ENCODE measurements around the gene IL13RA2.

IL13RA2 gene

GRCh38 chrX:115017455-115017854 is at the start of gene IL13RA2:
IL13RA2 (minus strand) TSS chrX:115017616; CDS start chrX:115017269, 347 bp downstream.
- no peak for DNase-seq
- Histone ChIP-seq H3K36me3 (no peaks in the 10 kb centered on the region), H3K27me3 (ENCODE audit: insufficient read depth, low read depth, severe bottlenecking) (peaks cover 60% of the 10 kb centered on the region)

GRCh38 chrX:115065304-115065703 is 47.9 kb upstream of the IL13RA2 start:
- H3K4me3 ChIP-seq (ENCODE audit: low read depth, low read length): no peak overlapping the region
- H3K27me3 ChIP-seq (ENCODE audit: insufficient read depth, low read depth, severe bottlenecking): peaks cover 55% of the 10 kb centered on the region
- H3K27ac ChIP-seq: no peak overlapping the region
- no peaks in the 10 kb centered on the region for H3K36me3 ChIP-seq
- H3K9me3 ChIP-seq (ENCODE audit: severe bottlenecking): peaks cover 11% of the 10 kb centered on the region
- DNase-seq: no peak
- TF ChIP-seq CTCF (IDR thresholded peaks at IDR 0.05; ENCODE audit: low read depth, low read length): no peak

More at GRCh38 chrX:115017455-115017854, at the start of gene IL13RA2:
- Histone ChIP-seq H3K9me3 (ENCODE audit: severe bottlenecking) (no peaks in the 10 kb centered on the region), H3K4me3 (ENCODE audit: low read depth, low read length) (no peak within 1 kb of the TSS), H3K27ac (no peak within 1 kb of the TSS)
- no peak for TF ChIP-seq CTCF (IDR thresholded peaks at IDR 0.05; ENCODE audit: low read depth, low read length)

GRCh38 chrX:115060013-115060412 is 42.6 kb upstream of the IL13RA2 start:
- DNase-seq: no peak
- peaks cover 49% of the 10 kb centered on the region for H3K27me3 ChIP-seq (ENCODE audit: insufficient read depth, low read depth, severe bottlenecking)
- H3K36me3 ChIP-seq: no peaks in the 10 kb centered on the region
- H3K27ac ChIP-seq: no peak overlapping the region
- H3K4me3 ChIP-seq (ENCODE audit: low read depth, low read length): no peak overlapping the region
- peaks cover 11% of the 10 kb centered on the region for H3K9me3 ChIP-seq (ENCODE audit: severe bottlenecking)
- no peak for TF ChIP-seq CTCF (IDR thresholded peaks at IDR 0.05; ENCODE audit: low read depth, low read length)

GRCh38 chrX:115058276-115058675 is 40.9 kb upstream of the IL13RA2 start:
- no peaks in the 10 kb centered on the region for H3K36me3 ChIP-seq
- H3K4me3 ChIP-seq (ENCODE audit: low read depth, low read length): no peak overlapping the region
- H3K27me3 ChIP-seq (ENCODE audit: insufficient read depth, low read depth, severe bottlenecking): peaks cover 52% of the 10 kb centered on the region
- DNase-seq: no peak
- peaks cover 11% of the 10 kb centered on the region for H3K9me3 ChIP-seq (ENCODE audit: severe bottlenecking)
- no peak overlapping the region for H3K27ac ChIP-seq
- no peak for TF ChIP-seq CTCF (IDR thresholded peaks at IDR 0.05; ENCODE audit: low read depth, low read length)

- TF ChIP-seq CTCF (IDR thresholded peaks at IDR 0.05; ENCODE audit: low read depth, low read length): no peak
These were observed 37.5 kb upstream of the IL13RA2 start for GRCh38 chrX:115054876-115055275.

GRCh38 chrX:115053223-115053622 is 35.8 kb upstream of the IL13RA2 start:
- H3K36me3 ChIP-seq: no peaks in the 10 kb centered on the region
- H3K9me3 ChIP-seq (ENCODE audit: severe bottlenecking): no peaks in the 10 kb centered on the region
- H3K4me3 ChIP-seq (ENCODE audit: low read depth, low read length): no peak overlapping the region
- no peak overlapping the region for H3K27ac ChIP-seq
- peaks cover 80% of the 10 kb centered on the region for H3K27me3 ChIP-seq (ENCODE audit: insufficient read depth, low read depth, severe bottlenecking)
- no peak for DNase-seq
- no peak for TF ChIP-seq CTCF (IDR thresholded peaks at IDR 0.05; ENCODE audit: low read depth, low read length)

More at GRCh38 chrX:115054876-115055275, 37.5 kb upstream of the IL13RA2 start:
- no peak for DNase-seq
- no peak overlapping the region for H3K4me3 ChIP-seq (ENCODE audit: low read depth, low read length)
- no peak overlapping the region for H3K27ac ChIP-seq
- H3K36me3 ChIP-seq: no peaks in the 10 kb centered on the region
- H3K9me3 ChIP-seq (ENCODE audit: severe bottlenecking): no peaks in the 10 kb centered on the region
- peaks cover 74% of the 10 kb centered on the region for H3K27me3 ChIP-seq (ENCODE audit: insufficient read depth, low read depth, severe bottlenecking)

All from WERI-Rb-1 (cell line).